UCSD-AML1 (cell line): ENCODE results near the gene NRN1L.

ENCODE experiments used
- DNase-seq: peaks from one replicate; lab custom pipeline; 2025; ENCODE audit not compliant: unreplicated experiment; lab: John Stamatoyannopoulos, UW

NRN1L gene

DNA sequence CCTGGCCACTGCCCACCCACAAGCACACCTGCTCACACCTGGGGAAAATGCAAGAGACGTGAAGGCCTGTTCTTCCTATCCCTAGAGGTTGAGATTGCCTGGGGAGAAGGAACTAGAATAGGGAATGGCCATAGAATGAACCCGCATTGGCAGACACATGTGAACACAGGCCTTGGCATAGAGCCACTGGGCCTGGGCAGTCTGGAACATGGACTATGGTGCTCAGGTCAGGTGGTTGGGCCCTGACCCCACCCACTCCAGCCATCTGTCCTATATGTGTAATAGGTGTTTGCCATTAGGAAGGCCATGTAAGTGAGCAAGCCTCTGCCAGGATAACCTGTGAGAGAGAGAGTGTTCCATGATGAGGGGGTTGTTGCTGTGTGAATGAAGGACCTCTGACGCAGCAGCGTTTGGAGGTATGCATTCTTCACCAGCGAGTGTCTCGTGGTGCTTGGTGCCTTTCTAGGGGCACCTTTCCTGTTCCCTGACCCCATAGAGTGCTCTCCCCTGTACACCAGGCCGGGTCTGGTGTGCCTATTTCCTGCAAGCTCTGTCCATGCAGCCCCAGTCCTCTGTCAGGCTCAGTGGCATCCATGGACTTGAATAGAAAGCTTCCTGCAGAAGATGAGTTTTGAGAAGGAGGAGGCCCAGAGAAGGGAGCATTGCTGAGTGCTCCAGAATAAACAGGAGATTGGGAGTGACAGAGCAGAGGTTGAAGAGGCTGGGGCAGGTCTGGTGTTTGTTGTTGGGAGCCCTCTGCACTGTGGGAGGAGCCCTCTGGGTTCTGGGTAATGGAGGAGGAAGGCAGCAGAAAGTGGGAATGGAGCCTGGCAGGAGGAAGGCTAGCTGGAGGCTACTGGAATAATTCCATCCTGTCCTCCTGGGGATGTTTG, 31.4 kb downstream of the NRN1L start:
- DNase-seq, result no peak

- DNase-seq, result no peak
These were observed 32.6 kb downstream of the NRN1L start for GRCh38 chr16:67917140-67917851.

- DNase-seq, result no peak
These were observed 33.2 kb downstream of the NRN1L start for GRCh38 chr16:67917852-67918236.

DNA sequence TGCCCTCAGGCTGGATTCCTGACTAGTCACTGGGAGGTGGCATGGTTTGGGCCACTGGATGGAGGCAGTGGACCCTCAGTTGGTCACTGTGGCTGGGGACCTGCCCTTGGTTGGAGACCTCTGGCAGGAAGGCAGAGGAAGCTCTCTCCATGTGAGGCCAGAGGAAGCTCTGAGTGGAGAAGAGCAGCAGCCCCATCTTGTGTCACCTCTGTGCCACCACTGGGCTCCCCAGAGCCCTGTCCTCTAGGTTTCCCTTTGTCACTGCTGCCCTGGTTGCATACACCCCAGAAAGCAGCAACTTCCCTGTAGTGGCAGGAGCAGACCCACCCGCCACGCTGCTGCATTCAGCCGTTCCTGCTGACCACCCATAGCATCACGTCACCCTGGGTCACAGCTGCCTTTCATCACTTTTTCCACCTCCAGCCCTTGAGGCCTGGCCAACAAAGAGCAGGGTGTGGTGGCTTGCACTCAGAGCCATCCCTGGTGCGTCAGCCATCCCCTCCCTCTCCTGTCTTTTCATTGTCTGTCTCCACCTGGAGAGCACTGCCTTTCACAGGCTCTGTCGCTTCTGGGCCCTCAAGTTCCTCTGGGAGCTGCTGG, 35.0 kb downstream of the NRN1L start:
- DNase-seq, result no peak

- no peak for DNase-seq
These were observed 37.5 kb downstream of the NRN1L start for GRCh38 chr16:67922221-67922620.

GRCh38 chr16:67922740-67923139, 38.1 kb downstream of the NRN1L start:
- no peak for DNase-seq

GRCh38 chr16:67923414-67924116, 38.9 kb downstream of the NRN1L start:
- no peak for DNase-seq

DNA sequence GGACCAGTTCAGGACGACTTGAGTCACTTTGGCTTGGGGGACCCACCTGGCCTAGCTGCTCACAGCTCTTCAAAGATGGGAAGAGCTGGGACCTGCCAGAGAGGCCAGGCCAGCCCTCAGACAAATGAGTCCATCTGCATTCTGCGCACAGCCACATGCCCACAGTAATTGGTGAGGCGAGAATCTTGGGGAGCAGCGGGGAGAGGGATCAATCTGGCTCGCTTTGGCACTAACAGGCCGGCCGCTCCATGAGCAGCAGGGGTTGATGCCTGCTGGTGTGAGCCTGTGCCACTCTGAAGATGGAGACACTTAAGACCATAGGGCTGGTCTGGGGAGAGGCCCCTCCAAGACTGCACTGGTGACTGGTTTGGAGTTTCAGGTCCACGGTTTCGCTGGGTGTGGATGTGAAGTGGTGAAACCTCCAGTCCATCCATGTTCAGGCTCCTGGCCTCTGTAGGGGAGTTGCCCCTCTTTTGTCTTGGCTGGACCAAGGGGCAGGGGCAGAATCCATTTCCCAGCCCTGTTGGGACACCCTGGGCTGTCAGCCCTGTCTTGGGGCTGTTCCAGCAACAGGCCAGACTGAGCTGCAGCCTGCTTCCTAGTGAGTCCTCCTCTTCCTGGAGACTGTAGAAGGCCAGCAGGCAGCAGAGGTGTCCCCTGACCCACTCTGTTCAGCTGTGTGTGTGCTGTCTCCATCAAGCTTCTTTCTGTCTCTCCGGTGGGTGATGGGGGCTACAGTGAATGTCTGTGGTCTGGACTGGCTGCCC, 39.6 kb downstream of the NRN1L start:
- no peak for DNase-seq

DNA sequence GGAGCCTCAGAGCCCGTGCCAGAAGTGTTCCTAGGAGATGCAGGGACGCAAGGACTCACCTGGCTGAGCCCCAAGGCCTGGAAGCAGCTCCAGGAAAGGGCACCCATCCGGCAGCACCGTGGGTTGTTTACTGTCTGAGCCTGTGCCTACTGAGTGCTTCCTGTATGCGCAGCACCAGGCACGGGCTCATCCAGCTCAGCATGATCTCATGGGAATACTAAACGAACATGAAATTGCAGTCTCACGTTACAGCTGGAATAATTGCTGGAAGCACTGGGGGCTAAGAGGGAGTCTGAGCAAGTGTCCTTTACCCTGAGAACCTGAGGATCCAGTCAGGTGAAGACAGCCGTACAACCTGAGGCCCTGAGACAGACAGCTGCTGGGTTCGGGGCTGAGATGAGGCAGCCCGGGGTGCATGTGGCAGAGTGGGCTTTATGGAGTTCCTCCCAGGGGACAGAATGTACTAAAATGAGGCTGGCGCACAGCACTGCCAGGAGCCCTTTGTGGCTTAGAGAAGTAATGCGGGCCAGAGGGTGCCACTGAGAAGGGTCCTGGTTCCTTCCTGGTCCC, 41.6 kb downstream of the NRN1L start:
- no peak for DNase-seq

- DNase-seq, result no peak
These were observed 42.7 kb downstream of the NRN1L start for GRCh38 chr16:67927131-67927941.

DNA sequence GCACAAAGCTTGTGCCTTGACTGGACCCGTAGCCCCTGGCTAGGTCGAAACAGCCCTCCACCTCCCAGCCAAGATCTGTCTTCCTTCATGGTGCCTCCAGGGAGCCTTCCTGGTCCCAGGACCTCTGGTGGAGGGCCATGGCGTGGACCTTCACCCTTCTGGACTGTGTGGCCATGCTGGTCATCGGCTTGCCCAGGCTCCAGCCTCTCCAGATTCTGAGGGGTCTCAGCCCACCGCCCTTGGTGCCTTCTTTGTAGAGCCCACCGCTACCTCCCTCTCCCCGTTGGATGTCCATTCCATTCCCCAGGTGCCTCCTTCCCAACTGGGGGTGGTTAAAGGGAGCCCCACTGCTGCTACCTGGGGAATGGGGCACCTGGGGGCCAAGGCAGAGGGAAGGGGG, 43.5 kb downstream of the NRN1L start:
- DNase-seq, result no peak

GRCh38 chr16:67928561-67929364, 44.1 kb downstream of the NRN1L start:
- DNase-seq, result peak; percentile 61

DNA sequence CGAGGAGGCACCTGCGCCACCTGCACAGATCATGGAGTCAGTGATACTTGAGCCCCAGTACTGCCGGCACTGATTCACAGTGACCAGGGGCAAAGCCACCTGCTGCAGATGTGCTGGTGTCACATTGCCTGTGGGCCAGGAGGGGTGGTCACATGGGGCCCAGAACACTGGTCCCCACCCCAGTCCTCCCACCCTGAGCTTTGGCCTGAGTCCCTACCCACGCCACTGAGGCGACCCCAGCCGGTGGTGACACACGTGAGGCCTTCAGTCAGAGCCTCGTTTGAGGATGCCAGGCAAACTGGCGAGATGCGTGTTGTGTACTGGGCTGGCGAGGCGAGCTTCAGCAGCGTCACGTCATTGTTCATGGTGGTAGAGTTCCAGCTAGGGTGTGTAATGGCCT, 45.5 kb downstream of the NRN1L start:
- DNase-seq, result no peak

- DNase-seq, result no peak
These were observed 46.1 kb downstream of the NRN1L start for GRCh38 chr16:67930678-67931211.

DNA sequence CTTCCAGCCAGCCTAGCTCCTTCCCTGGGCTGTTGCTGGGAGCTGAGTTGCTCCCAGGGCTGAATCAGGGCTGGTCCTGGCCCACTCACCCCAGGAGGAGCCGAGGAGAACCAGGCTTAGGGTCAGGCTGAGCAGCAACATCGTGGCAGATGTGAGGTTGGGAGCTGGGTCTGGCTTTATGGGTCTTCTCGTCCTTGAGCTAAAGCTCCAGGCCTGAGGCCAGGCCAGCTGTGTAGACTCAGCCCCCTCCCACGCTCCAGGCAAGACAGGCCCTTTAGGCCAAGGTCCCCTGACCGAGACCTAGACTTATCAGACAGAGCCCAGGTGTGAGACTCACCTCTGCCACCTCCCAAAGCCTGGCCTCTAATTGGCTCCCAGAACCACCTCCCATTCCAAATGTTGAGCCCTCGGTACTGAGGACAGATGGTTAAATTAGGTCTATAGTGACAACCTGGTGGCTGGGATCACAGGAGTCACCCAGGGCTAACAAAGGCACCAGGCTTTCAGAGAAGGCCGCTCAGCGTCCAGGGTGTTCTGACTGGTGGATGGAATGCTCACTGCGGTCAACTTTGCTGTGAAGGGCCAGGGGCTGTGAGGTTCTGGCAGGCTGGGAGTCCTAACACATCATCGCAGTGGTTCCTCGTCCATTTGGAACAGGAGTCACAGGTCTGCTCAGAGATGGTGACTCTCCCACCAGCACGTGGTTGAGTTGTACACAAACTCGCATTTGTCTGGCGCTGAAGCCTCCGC, 47.2 kb downstream of the NRN1L start, which contains the start of gene CTRL:
Gene CTRL, minus strand, starts transcription at position 151 of the 750 bp plus-strand sequence. Its CDS starts 10 bp downstream, at position 141.
- DNase-seq, result no peak

- DNase-seq, result no peak
These were observed 47.8 kb downstream of the NRN1L start for GRCh38 chr16:67932462-67932840.

- DNase-seq, result no peak
These were observed 49.1 kb downstream of the NRN1L start for GRCh38 chr16:67933805-67934204.
